DMS 273 (cell line): ENCODE data around the gene EPG5.
"Not testable (repeated sequence)": the region's sequence is repeated elsewhere in the genome, so short reads cannot be mapped to it uniquely, and the experiment has no call there.

Experiments
- DNase-seq: peaks from one replicate; lab custom pipeline; 2025; ENCODE audit not compliant: unreplicated experiment; lab: John Stamatoyannopoulos, UW

The EPG5 gene

GRCh38 chr18:45980229-45980628, 13.1 kb upstream of the EPG5 start:
- DNase-seq: no peak

- DNase-seq: no peak
Measured at GRCh38 chr18:45978084-45978483, 11.0 kb upstream of the EPG5 start.

DNA sequence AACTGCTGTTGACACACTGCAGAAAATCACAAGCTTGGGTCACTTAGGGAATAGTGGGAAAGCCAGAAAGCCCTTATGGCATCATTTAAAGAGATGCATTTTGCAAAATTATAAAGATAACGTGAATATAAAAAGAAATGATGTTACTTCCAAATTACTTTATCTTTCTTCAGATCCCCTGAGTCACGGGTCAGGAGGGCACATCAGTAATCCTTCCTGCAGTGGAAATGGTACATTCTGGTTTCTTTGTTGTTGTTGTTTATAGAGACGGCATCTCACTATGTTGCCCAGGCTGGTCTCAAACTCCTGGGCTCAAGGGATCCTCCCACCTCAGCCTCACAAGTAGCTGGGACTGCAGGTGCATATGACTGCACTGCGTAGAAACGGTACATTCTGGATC, 9.8 kb upstream of the EPG5 start:
- no peak for DNase-seq

- no peak for DNase-seq
Measured at GRCh38 chr18:45976566-45976965, 9.4 kb upstream of the EPG5 start.

GRCh38 chr18:45974088-45974536, 7.0 kb upstream of the EPG5 start:
- peak; percentile 85 for DNase-seq

GRCh38 chr18:45964913-45965312, 2.2 kb downstream of the EPG5 start:
- not testable (repeated sequence) for DNase-seq

DNA sequence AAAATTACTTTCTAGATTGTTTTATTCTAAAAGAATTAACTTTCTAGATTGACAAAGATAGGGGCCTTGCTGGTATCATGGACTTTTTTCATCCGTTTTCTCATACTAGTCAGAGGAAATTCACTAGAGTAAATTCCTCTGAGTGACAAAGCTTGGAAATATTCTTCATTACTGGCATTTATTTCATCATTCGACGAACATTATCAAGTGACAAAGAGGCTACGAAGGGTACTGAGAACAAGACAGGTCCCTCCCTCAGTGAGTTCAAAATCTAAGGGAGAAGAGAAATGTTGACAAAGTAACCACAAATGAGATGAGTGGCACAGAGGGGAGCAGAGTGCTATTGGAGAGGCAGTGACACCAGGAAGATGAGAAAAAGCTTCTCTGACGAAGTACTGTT, 4.3 kb downstream of the EPG5 start:
- no peak for DNase-seq

- no peak for DNase-seq
Measured at GRCh38 chr18:45962461-45962860, 4.7 kb downstream of the EPG5 start.

GRCh38 chr18:45959484-45959883, 7.6 kb downstream of the EPG5 start:
- not testable (repeated sequence) for DNase-seq

GRCh38 chr18:45958730-45959129, 8.4 kb downstream of the EPG5 start:
- DNase-seq: no peak

GRCh38 chr18:45958027-45958426, 9.1 kb downstream of the EPG5 start:
- no peak for DNase-seq

DNA sequence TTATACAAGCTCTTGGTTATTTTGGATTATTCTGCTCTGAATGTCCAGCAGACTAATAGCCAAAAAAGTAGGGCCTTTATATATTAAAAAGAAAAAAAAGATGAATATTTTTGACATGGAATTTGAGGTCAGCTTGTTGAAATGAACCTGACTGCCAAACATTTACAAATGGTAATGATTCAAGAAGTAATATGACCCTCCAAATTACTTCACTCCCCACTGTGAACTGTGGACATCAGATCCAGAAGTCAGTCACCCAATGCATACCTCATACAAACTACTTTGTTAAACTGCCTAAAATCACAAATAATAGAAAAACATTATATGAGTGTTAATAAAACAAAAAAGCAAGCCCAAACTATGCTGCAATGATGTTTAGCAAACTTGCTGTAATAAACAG, 10.0 kb downstream of the EPG5 start:
- DNase-seq: no peak

GRCh38 chr18:45954070-45954934, 12.8 kb downstream of the EPG5 start:
- DNase-seq: no peak

DNA sequence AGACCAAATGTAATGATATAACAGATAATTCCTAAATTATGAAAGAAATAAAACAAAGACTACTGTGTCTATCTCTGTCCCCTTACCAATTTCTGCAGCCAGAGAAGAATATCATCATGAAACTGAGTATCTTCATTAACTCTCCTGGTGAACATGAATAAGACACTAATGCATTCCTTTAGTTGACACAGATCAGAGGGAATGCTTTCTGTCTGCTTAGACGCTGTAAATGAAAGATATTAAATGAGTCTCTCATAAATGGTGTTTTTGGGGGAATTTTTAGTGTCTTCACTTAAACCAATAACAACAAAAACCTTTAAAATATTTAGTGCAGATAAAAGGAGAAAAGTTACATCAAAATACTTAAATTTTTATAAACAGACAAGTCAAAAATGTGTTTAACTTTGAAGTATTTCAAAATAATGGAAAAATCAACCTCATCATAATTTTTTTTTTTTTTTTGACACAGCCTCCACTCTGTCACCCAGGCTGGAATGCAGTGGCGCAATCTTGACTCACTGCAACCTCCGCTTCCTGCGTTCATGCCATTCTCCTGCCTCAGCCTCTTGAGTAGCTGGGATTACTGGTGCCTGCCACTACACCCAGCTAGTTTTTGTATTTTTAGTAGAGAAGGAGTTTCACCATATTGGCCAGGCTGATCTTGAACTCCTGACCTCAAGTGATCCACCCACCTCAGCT, 16.0 kb downstream of the EPG5 start:
- no peak for DNase-seq

- no peak for DNase-seq
Measured at GRCh38 chr18:45945669-45946068, 21.5 kb downstream of the EPG5 start.

GRCh38 chr18:45940724-45941123, 26.4 kb downstream of the EPG5 start:
- no peak for DNase-seq

DNA sequence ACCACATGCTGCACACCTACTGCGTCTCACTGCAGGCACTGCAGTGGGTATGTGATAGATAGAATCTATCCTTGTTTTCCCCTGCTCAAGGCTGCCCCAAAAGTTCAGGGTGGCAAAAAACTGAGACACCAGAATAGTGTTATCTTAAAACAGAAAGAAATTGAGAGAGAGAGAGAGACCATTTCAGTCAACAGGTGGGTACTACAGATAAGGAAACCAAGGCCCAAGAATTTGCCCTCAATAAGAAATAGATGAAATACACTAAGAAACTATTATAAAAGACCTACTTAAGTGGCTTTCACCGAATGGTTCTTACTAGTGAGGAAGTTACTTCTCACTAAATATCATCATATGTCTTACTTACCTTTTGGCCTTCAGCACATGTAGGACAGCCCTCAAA, 27.9 kb downstream of the EPG5 start:
- no peak for DNase-seq

- DNase-seq: no peak
Measured at GRCh38 chr18:45938488-45938935, 28.6 kb downstream of the EPG5 start.

GRCh38 chr18:45935591-45936335, 31.4 kb downstream of the EPG5 start:
- no peak for DNase-seq

DNA sequence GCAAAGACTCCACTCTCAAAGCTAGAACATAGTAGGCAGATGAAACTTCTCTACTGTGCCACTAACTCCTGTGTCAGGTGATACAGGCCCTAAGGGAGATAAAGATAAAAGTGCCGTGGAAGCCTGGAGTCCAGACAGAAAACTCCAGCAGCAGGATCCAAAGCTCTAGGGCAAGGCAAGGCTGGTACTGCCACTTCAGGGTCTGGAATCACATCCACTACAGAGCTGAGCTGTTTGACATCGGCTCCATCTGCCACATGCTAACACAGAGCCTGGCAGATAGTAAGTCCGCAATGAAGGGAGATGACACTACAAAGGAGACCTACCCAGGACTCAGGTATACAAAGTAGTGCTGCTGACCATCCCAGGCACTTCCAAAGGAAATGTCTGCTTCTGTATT, 34.4 kb downstream of the EPG5 start:
- no peak for DNase-seq

GRCh38 chr18:45930963-45931362, 36.2 kb downstream of the EPG5 start:
- DNase-seq: no peak

- no peak for DNase-seq
Measured at GRCh38 chr18:45926691-45927090, 40.4 kb downstream of the EPG5 start.
